H9 (cell line): ENCODE data around the gene HLA-E. TPM values are rescaled to one million over a fixed set of nuclear protein-coding genes. Genes with fewer than 3 reads are reported as not detected.

Experiments
- DNase-seq: peaks from one replicate; pipeline ENCODE4 v3.0.0-alpha.2; 2017
- H2AFZ ChIP-seq: one replicate; pipeline ENCODE4 v1.6.1; 2013; ENCODE audit warnings: mild to moderate bottlenecking, low read length, control low read depth, moderate library complexity
- H2AK5ac ChIP-seq: 2 replicates; pipeline ENCODE4 v1.6.1; 2013; ENCODE audit warnings: low read length, control low read depth, mixed read lengths; ENCODE audit not compliant: insufficient read length
- H2BK120ac ChIP-seq: one replicate; pipeline ENCODE4 v1.6.1; 2013; ENCODE audit warnings: low read depth, mild to moderate bottlenecking, low read length, control low read depth, inconsistent platforms; ENCODE audit not compliant: poor library complexity, severe bottlenecking
- H2BK12ac ChIP-seq: 2 replicates; pipeline ENCODE4 v1.6.1; 2013; ENCODE audit warnings: low read length, control low read depth, mixed read lengths, low read depth; ENCODE audit not compliant: insufficient read length
- H2BK15ac ChIP-seq: 2 replicates; pipeline ENCODE4 v1.6.1; 2013; ENCODE audit warnings: low read depth, low read length, control low read depth
- H2BK20ac ChIP-seq: one replicate; pipeline ENCODE4 v1.6.1; 2013; ENCODE audit warnings: low read depth, mild to moderate bottlenecking, low read length, control low read depth, inconsistent platforms; ENCODE audit not compliant: poor library complexity, severe bottlenecking
- H2BK5ac ChIP-seq: 2 replicates; pipeline ENCODE4 v1.6.1; 2013; ENCODE audit warnings: low read length, control low read depth, mixed read lengths; ENCODE audit not compliant: insufficient read length
- H3K14ac ChIP-seq: 2 replicates; pipeline ENCODE4 v1.6.1; 2013; ENCODE audit warnings: low read length, control low read depth; ENCODE audit not compliant: insufficient read depth
- H3K18ac ChIP-seq: 2 replicates; pipeline ENCODE4 v1.6.1; 2013; ENCODE audit warnings: low read depth, mild to moderate bottlenecking, mixed read lengths, low read length, control low read depth; ENCODE audit not compliant: insufficient read length
- H3K23ac ChIP-seq: 2 replicates; pipeline ENCODE4 v1.6.1; 2013; ENCODE audit warnings: low read length, control low read depth, mixed read lengths, low read depth; ENCODE audit not compliant: insufficient read length
- H3K23me2 ChIP-seq: 2 replicates; pipeline ENCODE4 v1.6.1; 2013; ENCODE audit warnings: low read depth, mild to moderate bottlenecking, mixed read lengths, low read length, control low read depth; ENCODE audit not compliant: insufficient read length, poor library complexity, severe bottlenecking
- H3K27ac ChIP-seq: 2 replicates; pipeline ENCODE4 v1.5.1; 2013; ENCODE audit warnings: low read length, control low read depth, mixed read lengths, low read depth; ENCODE audit not compliant: insufficient read length
- H3K27me3 ChIP-seq: 2 replicates; pipeline ENCODE4 v1.6.1; 2013; ENCODE audit warnings: low read length, control low read depth, inconsistent platforms; ENCODE audit not compliant: insufficient read depth
- H3K4ac ChIP-seq: 2 replicates; pipeline ENCODE4 v1.6.1; 2013; ENCODE audit warnings: low read depth, mild to moderate bottlenecking, control low read depth, inconsistent platforms, low read length, moderate library complexity
- H3K4me1 ChIP-seq: 2 replicates; pipeline ENCODE4 v1.6.1; 2013; ENCODE audit warnings: low read length, control low read depth, inconsistent platforms; ENCODE audit not compliant: insufficient read depth
- H3K4me2 ChIP-seq: 2 replicates; pipeline ENCODE4 v1.6.1; 2013; ENCODE audit warnings: low read length, control low read depth, mixed read lengths; ENCODE audit not compliant: insufficient read length, insufficient read depth
- H3K56ac ChIP-seq: 2 replicates; pipeline ENCODE4 v1.6.1; 2013; ENCODE audit warnings: low read depth, mild to moderate bottlenecking, mixed read lengths, low read length, control low read depth; ENCODE audit not compliant: insufficient read length
- H3K79me1 ChIP-seq: 2 replicates; pipeline ENCODE4 v1.6.1; 2013; ENCODE audit warnings: low read depth, mild to moderate bottlenecking, moderate library complexity, low read length, control low read depth, inconsistent platforms; ENCODE audit not compliant: insufficient read depth, poor library complexity, severe bottlenecking
- H3K79me2 ChIP-seq: 2 replicates; pipeline ENCODE4 v1.6.1; 2013; ENCODE audit warnings: low read length, control low read depth, inconsistent platforms; ENCODE audit not compliant: insufficient read depth
- H3K9ac ChIP-seq: 2 replicates; pipeline ENCODE4 v1.6.1; 2013; ENCODE audit warnings: low read length, control low read depth, mixed read lengths; ENCODE audit not compliant: insufficient read length; ENCODE audit errors: extremely low read depth
- H3K9me3 ChIP-seq: one replicate; pipeline ENCODE4 v1.6.1; 2013; ENCODE audit warnings: low read depth, low read length, inconsistent platforms; ENCODE audit not compliant: control insufficient read depth
- H3T11ph ChIP-seq: one replicate; pipeline ENCODE4 v1.6.1; 2013; ENCODE audit warnings: mild to moderate bottlenecking, low read length, control low read depth, inconsistent platforms
- H4K20me1 ChIP-seq: one replicate; pipeline ENCODE4 v1.6.1; 2013; ENCODE audit not compliant: control insufficient read depth, insufficient read length, insufficient read depth
- H4K5ac ChIP-seq: 2 replicates; pipeline ENCODE4 v1.6.1; 2013; ENCODE audit warnings: low read depth, mild to moderate bottlenecking, mixed read lengths, low read length, control low read depth; ENCODE audit not compliant: insufficient read length
- H4K8ac ChIP-seq: replicated peaks from 2 replicates; pipeline ENCODE4 v1.6.1; 2013; ENCODE audit warnings: low read length, control low read depth, mixed read lengths, low read depth; ENCODE audit not compliant: insufficient read length
- H4K91ac ChIP-seq: 2 replicates; pipeline ENCODE4 v1.6.1; 2013; ENCODE audit warnings: low read depth, mild to moderate bottlenecking, moderate library complexity, mixed read lengths, low read length, control low read depth; ENCODE audit not compliant: insufficient read length
- H3K27ac Mint-ChIP-seq, 3 experiments: 2 replicates in 2 of 3; 3 replicates in 1 of 3; pipeline ENCODE4 v1.8.0; 2020 to 2021; ENCODE audit warnings: mixed read lengths in 3 of 3, mild to moderate bottlenecking in 1 of 3, moderate library complexity in 1 of 3
- H3K27me3 Mint-ChIP-seq: 2 replicates; pipeline ENCODE4 v1.8.0; 2021; ENCODE audit warnings: low read depth, mild to moderate bottlenecking, moderate library complexity, mixed read lengths
- H3K36me3 Mint-ChIP-seq, 3 experiments: 2 replicates in 2 of 3; 3 replicates in 1 of 3; pipeline ENCODE4 v1.8.0; 2020 to 2021; ENCODE audit warnings: low read depth in 3 of 3, mixed read lengths in 3 of 3; ENCODE audit not compliant: insufficient read depth in 1 of 3
- H3K4me1 Mint-ChIP-seq, 2 experiments: 2 replicates each; pipeline ENCODE4 v1.8.0; 2020; ENCODE audit warnings: mixed read lengths in 2 of 2
- H3K4me3 Mint-ChIP-seq, 2 experiments: 2 replicates in 1 of 2; 3 replicates in 1 of 2; pipeline ENCODE4 v1.8.0; 2020 to 2021; ENCODE audit warnings: mild to moderate bottlenecking in 2 of 2, mixed read lengths in 2 of 2, moderate library complexity in 1 of 2
- H3K9me3 Mint-ChIP-seq, 2 experiments: 2 replicates in 1 of 2; 3 replicates in 1 of 2; pipeline ENCODE4 v1.8.0; 2020; ENCODE audit warnings: mild to moderate bottlenecking in 2 of 2, mixed read lengths in 2 of 2, moderate library complexity in 1 of 2
- CTCF ChIP-seq: fragments of 200-600 bp; sonication (generic); conservative IDR thresholded peaks from 3 replicates; pipeline ENCODE4 v1.8.0; 2021; ENCODE audit warnings: antibody characterized with exemption, mild to moderate bottlenecking
- WGBS: extraction: QIAGEN DNeasy Blood & Tissue Kit; methylation state at CpG from one replicate; pipeline ENCODE4 v1.1.7; 2013; ENCODE audit warnings: missing lambda C conversion rate, low lambda C conversion rate, mixed read lengths; ENCODE audit not compliant: insufficient read length; ENCODE audit errors: extremely low coverage; 5-methylcytosine and 5-hydroxymethylcytosine counted together
- total RNA-seq: library from RNA; stranded (reverse); gene quantifications from 2 replicates; pipeline ENCODE4 v1.2.1, GENCODE V29; 2021

HLA-E gene
- total RNA-seq, 1 experiment from 2014 or later: 28.1 TPM

GRCh38 chr6:30446259-30446658 is 43.0 kb upstream of the HLA-E start:
- Mint-ChIP-seq H3K36me3 (no peaks in the 10 kb centered on the region; a peak in 1 of 7 replicates), H3K4me3 (no peak overlapping the region), H3K27ac (no peak overlapping the region), H3K9me3 (no peaks in the 10 kb centered on the region), H3K4me1 (peaks cover 11 to 17% of the 10 kb centered on the region in 2 experiments), H3K27me3 (peaks cover 91% of the 10 kb centered on the region)
- Histone ChIP-seq H2BK20ac (no peak overlapping the region), H3K4me2 (no peak overlapping the region), H4K20me1 (no peaks in the 10 kb centered on the region), H4K8ac (no peak overlapping the region), H3K23me2 (peaks cover 4% of the 10 kb centered on the region), H4K91ac (no peak overlapping the region), H3K79me1 (no peaks in the 10 kb centered on the region), H3K27ac (no peak overlapping the region), H2BK15ac (no peak overlapping the region), H3K18ac (no peak overlapping the region), H3K14ac (no peak overlapping the region), H3K79me2 (no peaks in the 10 kb centered on the region), H3K23ac (no peak overlapping the region), H3K9me3 (no peaks in the 10 kb centered on the region), H3K4ac (no peak overlapping the region), H3T11ph (no peak overlapping the region), H3K56ac (no peak overlapping the region), H3K4me1 (no peaks in the 10 kb centered on the region; the same call in 1 of the 2 replicates), H2AK5ac (no peak overlapping the region), H2BK12ac (no peak overlapping the region), H3K27me3 (peaks cover 2% of the 10 kb centered on the region; the same call in 1 of the 2 replicates), H2BK120ac (no peak overlapping the region), H4K5ac (no peak overlapping the region), H2AFZ (no peak overlapping the region), H2BK5ac (no peak overlapping the region), H3K9ac (no peak overlapping the region)
- no peak for TF ChIP-seq CTCF
- WGBS: no CpG with 5 or more reads among the region's 2 CpGs
- no peak for DNase-seq
